ENCODE results near the gene NOVA1.

NOVA1 gene

DNA sequence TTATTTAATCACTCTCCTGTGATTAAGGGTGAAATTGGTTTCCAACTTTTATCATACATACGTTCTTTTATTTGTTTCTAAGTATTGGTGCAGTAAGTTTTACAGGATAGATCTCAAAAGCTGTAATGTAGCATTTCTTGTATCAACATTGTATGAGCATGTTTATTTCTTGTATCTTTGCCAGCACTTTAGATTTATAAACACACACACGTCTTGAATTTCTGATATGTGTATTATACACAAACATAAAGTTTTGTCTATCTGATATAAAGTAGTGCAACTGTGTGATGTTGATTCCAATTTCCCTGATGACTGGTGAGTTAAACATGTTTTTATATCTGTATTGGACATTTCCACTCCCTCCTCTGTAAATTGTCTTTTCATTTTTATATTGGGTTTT, 134.7 kb downstream of the NOVA1 start:
- peak; percentile 25 for FAIRE-seq
- TF ChIP-seq CTCF (IDR thresholded peaks at IDR 0.05; ENCODE audit: insufficient read depth, missing control alignments) = no peak
- no peak for DNase-seq (ENCODE audit: insufficient read length, low spot score)

DNA sequence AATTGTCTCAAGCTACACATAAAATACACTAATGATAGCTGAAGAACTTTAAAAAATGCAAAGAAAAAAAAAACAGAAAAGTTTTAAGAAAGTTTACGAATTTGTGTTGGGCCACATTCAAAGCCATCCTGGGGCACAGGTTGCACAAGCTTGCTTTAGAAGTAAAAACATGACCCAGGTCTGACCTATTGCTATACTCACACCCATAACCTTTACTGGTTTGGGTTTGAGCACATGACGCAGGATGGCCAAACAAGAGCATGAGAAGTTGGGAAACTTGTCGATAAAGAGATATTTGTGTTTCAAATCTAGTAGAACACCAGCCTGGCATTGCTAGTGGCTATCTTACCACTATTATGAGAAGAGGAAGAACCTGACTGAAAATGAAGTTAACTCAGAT, 143.7 kb downstream of the NOVA1 start:
- no peak for FAIRE-seq
- no peak for TF ChIP-seq CTCF (IDR thresholded peaks at IDR 0.05; ENCODE audit: insufficient read depth, missing control alignments)

DNA sequence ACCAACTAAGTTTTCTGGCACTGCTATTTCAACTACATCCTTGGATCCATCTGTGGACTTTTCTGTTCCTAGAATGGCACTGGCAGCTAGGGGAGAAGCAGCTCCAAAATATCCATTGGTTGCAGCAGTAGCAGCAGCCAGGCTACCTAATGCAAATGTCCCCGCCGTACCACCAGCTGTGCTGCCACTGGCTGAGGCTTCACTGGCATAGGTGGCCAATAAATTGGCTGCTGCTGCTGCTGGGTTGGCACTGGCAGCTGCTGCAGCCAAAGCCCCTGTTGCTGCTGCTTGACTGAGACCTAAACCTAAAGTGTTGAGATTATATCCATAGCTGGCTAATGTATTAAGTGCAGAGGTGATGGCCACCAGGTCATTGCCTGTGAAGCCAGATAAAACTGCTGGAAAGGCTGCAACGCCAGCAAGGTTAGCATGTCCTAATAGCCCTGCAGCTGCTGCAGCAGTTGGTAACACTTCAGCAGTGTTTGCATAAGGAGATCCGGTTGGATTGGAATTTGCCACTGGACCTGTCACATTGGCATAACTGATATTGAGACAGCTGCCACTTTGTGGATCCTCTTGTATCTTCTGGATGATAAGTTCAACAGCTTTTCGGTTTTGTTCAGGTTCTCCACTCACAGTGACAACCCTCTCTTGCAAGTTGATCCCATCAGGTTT, 149.5 kb downstream of the NOVA1 start:
- FAIRE-seq (no peak), DNase-seq (ENCODE audit: insufficient read length, low spot score) (no peak)
- no peak for TF ChIP-seq CTCF (IDR thresholded peaks at IDR 0.05; ENCODE audit: insufficient read depth, missing control alignments)

More for the DNA sequence above, 143.7 kb downstream of the NOVA1 start:
- no peak for DNase-seq (ENCODE audit: insufficient read length, low spot score)

- DNase-seq (ENCODE audit: insufficient read length, low spot score) (no peak), FAIRE-seq (no peak)
- no peak for TF ChIP-seq CTCF (IDR thresholded peaks at IDR 0.05; ENCODE audit: insufficient read depth, missing control alignments)
These were observed 153.0 kb downstream of the NOVA1 start for GRCh38 chr14:26444822-26445221.

- DNase-seq (ENCODE audit: insufficient read length, low spot score) (no peak), FAIRE-seq (no peak)
- TF ChIP-seq CTCF (IDR thresholded peaks at IDR 0.05; ENCODE audit: insufficient read depth, missing control alignments) = no peak
These were observed 154.2 kb downstream of the NOVA1 start for GRCh38 chr14:26443654-26444053.

DNA sequence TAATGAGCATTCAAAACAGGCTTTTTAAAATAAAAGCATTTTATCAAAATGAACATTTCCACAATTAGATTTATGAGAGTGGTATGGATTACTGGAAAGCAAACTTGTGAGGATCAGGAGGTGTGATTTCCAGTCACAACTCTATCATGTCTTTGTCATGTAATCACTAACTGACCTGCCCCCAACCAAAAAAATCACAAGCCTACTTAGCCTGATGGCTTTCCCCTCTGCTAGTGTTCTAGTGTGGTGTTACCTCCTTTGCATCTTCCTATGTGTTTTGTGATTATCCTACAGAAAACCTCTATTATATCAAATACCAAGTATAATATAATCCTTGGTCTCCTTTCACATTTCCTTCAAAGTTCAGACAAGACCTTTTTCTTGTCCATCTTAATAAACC, 168.6 kb downstream of the NOVA1 start:
- TF ChIP-seq CTCF (IDR thresholded peaks at IDR 0.05; ENCODE audit: insufficient read depth, missing control alignments) = no peak
- FAIRE-seq (no peak), DNase-seq (ENCODE audit: insufficient read length, low spot score) (no peak)

- no peak for FAIRE-seq
- no peak for TF ChIP-seq CTCF (IDR thresholded peaks at IDR 0.05; ENCODE audit: insufficient read depth, missing control alignments)
- DNase-seq (ENCODE audit: insufficient read length, low spot score) = no peak
These were observed 170.7 kb downstream of the NOVA1 start for GRCh38 chr14:26427097-26427496.
